CD4-positive, alpha-beta T cell treated with Interleukin-6 for 4 hours (primary cell): ENCODE measurements around the gene MST1R.
"Not testable (repeated sequence)": the region's sequence is repeated elsewhere in the genome, so short reads cannot be mapped to it uniquely, and the experiment has no call there.

Experiments
- DNase-seq: peaks from one replicate; pipeline ENCODE4 v3.0.0-alpha.2; 2020; ENCODE audit warnings: mixed read lengths

The MST1R gene

GRCh38 chr3:49903451-49904424, at the start of gene MST1R:
MST1R (minus strand) TSS chr3:49903873; CDS start chr3:49903609, 264 bp downstream.
- DNase-seq = peak; percentile 89

DNA sequence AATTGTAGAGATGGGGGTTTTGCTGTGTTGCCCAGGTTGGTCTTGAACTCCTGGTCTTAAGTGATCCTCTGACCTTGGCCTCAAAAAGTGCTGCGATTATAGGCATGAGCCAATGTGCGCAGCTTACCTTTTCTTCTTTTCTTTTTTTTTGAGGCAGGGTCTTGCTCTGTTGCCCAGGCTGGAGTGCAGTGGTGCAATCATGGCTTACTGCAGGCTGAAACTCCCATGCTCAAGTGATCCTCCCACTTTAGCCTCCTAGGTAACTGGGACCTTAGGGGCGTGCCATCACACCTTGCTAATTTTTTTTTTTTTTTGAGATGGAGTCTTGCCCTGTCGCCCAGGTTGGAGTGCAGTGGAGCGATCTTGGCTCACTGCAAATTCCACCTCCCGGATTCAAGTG, 49.3 kb upstream of the MST1R start:
- DNase-seq = no peak

DNA sequence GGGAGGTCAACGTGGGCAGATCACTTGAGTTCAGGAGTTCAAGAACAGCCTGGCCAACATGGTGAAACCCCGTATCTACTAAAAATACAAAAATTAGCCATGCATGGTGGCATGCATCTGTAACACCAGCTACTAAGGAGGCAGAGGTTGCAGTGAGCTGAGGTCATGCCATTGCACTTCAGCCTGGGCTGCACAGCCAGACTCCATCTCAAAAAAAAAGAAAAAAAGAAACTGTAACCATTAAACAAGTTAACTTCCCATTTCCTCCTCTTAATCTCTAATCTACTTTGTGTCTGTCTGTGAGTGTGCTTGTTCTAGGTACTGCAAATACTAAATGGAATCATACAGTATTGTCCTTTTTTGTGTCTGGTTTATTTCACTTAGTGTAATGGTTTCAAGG, 39.0 kb upstream of the MST1R start:
- no peak for DNase-seq

GRCh38 chr3:49940667-49941249, 37.1 kb upstream of the MST1R start:
- DNase-seq = no peak

GRCh38 chr3:49939858-49940666, 36.4 kb upstream of the MST1R start, which contains the start of gene RBM6:
RBM6 (plus strand) TSS chr3:49940150; CDS start chr3:49962642, 22,492 bp downstream.
- DNase-seq = peak; percentile 95

DNA sequence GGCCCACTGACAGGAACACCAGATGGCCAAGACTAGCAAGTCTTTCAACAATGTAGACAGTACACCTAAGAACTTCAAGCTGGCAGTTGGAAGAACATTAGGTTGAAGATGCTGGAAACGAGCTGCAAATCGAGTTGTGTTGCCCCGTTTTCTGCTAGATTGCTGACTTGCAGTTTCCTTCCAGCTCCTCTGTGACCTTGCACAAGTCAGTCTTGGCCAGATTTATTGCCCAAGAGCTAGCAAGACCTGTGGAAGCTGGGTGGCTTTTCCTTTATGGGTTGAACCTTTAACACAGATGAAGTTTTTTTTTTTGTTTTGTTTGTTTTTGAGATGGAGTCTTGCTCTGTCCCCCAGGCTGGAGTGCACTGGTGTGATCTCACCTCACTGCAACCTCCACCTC, 33.4 kb upstream of the MST1R start:
- no peak for DNase-seq

DNA sequence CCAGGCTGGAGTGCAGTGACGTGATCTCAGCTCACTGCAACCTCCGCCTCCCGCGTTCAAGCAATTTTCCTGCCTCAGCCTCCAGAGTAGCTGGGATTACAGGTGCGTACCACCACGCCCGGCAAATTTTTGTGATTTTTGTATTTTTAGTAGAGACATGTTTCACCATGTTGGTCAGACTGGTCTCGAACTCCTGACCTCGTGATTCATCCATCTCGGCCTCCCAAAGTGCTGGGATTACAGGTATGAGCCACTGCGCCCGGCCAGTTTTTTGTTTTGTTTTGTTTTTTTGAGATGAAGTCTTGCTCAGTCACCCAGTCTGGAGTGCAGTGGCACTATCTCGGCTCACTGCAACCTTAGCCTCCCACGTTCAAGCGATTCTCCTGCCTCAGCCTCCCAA, 28.6 kb upstream of the MST1R start:
- not testable (repeated sequence) for DNase-seq

- no peak for DNase-seq
Observed at GRCh38 chr3:49930922-49931321, 27.2 kb upstream of the MST1R start.

- no peak for DNase-seq
Observed at GRCh38 chr3:49930168-49930690, 26.6 kb upstream of the MST1R start.

- DNase-seq = peak; percentile 91
Observed at GRCh38 chr3:49929291-49930167, 25.9 kb upstream of the MST1R start, which contains the start of gene MON1A. MON1A (minus strand) TSS chr3:49929811; CDS start chr3:49913346, 16,465 bp downstream.

- no peak for DNase-seq
Observed at GRCh38 chr3:49928481-49929017, 24.9 kb upstream of the MST1R start.

GRCh38 chr3:49927798-49928197, 24.1 kb upstream of the MST1R start:
- DNase-seq = no peak

GRCh38 chr3:49926117-49926728, 22.6 kb upstream of the MST1R start:
- DNase-seq = no peak

- no peak for DNase-seq
Observed at GRCh38 chr3:49925485-49925884, 21.8 kb upstream of the MST1R start.

DNA sequence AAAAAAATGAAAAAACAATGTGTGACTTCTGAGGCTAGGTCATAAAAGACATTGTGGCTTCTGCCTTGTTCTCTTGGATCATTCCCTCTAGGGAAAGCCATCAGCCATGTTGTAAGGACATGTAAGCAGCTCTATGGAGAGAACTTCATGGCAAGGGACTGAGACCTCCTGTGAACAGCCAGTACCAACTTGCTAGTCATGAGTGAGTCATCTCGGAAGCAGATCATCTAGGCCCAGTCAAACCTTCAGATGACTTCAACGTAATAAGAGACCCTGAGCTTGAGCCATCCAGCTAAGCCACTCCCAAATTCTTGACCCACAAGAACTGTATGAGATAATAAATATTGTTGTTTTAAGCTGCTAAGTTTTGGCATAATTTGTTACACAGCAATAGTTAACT, 21.0 kb upstream of the MST1R start:
- no peak for DNase-seq

- not testable (repeated sequence) for DNase-seq
Observed at GRCh38 chr3:49917806-49918590, 14.3 kb upstream of the MST1R start.

GRCh38 chr3:49916686-49917085, 13.0 kb upstream of the MST1R start:
- no peak for DNase-seq

DNA sequence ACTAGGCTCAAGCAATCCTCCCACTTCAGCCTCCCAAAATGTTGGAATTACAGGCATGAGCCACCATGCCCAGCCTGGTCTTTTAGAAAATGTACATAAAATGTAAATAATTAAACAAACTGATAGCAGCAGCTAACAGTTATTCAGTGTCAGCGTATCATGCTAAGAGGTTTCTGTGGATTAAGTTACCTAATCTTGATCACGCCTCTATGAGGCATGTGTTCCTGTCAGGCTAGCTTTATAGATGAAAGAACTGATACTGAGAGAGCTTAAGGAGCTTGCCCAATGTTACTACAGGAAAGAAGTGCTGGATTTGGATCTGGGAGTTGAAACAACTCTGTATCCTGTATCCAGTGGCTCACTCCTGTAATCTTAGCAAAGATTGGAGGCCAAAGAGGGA, 11.2 kb upstream of the MST1R start:
- DNase-seq = no peak

DNA sequence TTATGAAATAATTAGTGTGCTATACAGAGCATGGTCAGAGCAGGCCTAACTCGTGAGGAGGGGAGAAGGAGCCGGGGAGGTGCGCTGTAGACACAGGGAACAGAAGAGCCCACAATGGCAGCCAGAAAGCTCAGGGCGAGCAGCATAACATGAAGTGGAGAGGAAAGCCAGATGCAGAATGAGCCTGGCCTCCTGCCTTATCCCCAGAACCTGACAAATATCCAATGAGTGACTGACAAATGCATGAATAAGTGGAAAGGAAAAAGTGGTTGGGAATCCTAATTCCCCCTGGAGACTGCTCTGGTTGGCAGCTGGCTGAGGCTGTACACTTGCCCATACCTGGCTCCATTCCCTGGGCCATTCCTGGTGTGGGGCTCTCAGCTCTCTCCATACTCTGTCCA, 9.2 kb upstream of the MST1R start:
- no peak for DNase-seq

- no peak for DNase-seq
Observed at GRCh38 chr3:49911611-49912010, 7.9 kb upstream of the MST1R start.
